Lower leg skin (tissue), 3 donors: Measurements from ENCODE around the gene PDK1.

ENCODE experiments used
- CTCF ChIP-seq, 3 donors: fragments of 450-650 bp; IDR thresholded peaks; one replicate each; pipeline ENCODE4 v1.5.1; 2016; ENCODE audit warnings: antibody characterized with exemption in 3 of 3, mild to moderate bottlenecking in 3 of 3, moderate library complexity in 2 of 3
- POLR2A ChIP-seq, 2 donors: fragments of 450-650 bp; IDR thresholded peaks; one replicate each; pipeline ENCODE4 v1.6.1; 2016 to 2017; ENCODE audit warnings: antibody characterized with exemption in 2 of 2, mild to moderate bottlenecking in 1 of 2, moderate library complexity in 1 of 2

- no peak for TF ChIP-seq POLR2A (IDR thresholded peaks at IDR 0.05)
- no peak for TF ChIP-seq CTCF (IDR thresholded peaks at IDR 0.05)
Observed at GRCh38 chr2:172612051-172612450, 56.2 kb downstream of the PDK1 start.
